Measurements from ENCODE around the gene DIP2C.
"Not testable (repeated sequence)": the region's sequence is repeated elsewhere in the genome, so short reads cannot be mapped to it uniquely, and the experiment has no call there.

DIP2C gene

GRCh38 chr10:411603-412002, 277.9 kb downstream of the DIP2C start:
- ATAC-seq (replicated peaks) (no peak), DNase-seq (no peak)
- H3K4me3 Mint-ChIP-seq = no peak overlapping the region
- peaks cover 4 to 17% of the 10 kb centered on the region in 2 donors for H3K27me3 Mint-ChIP-seq
- no peaks in the 10 kb centered on the region for H3K9me3 Mint-ChIP-seq
- H3K36me3 Mint-ChIP-seq = peaks cover 3 to 7% of the 10 kb centered on the region in 2 donors
- H3K4me1 Mint-ChIP-seq = peaks cover 0 to 2% of the 10 kb centered on the region in 2 donors
- no peak overlapping the region for H3K27ac Mint-ChIP-seq

GRCh38 chr10:409408-410040, 279.9 kb downstream of the DIP2C start:
- ATAC-seq (replicated peaks) (no peak), DNase-seq (no peak)
- H3K27ac Mint-ChIP-seq = no peak overlapping the region
- no peak overlapping the region for H3K4me3 Mint-ChIP-seq
- no peaks in the 10 kb centered on the region for H3K9me3 Mint-ChIP-seq
- H3K4me1 Mint-ChIP-seq = peaks cover 0 to 2% of the 10 kb centered on the region in 2 donors
- H3K27me3 Mint-ChIP-seq = peaks cover 9 to 28% of the 10 kb centered on the region in 2 donors
- H3K36me3 Mint-ChIP-seq = peaks cover 3 to 7% of the 10 kb centered on the region in 2 donors

GRCh38 chr10:408236-408635, 281.2 kb downstream of the DIP2C start:
- peaks cover 4 to 21% of the 10 kb centered on the region in 2 donors for H3K27me3 Mint-ChIP-seq
- no peaks in the 10 kb centered on the region for H3K9me3 Mint-ChIP-seq
- peaks cover 0 to 2% of the 10 kb centered on the region in 2 donors for H3K4me1 Mint-ChIP-seq
- no peak overlapping the region for H3K27ac Mint-ChIP-seq
- no peak overlapping the region for H3K4me3 Mint-ChIP-seq
- ATAC-seq (replicated peaks) = no peak
- peaks cover 1 to 7% of the 10 kb centered on the region in 2 donors for H3K36me3 Mint-ChIP-seq
- DNase-seq = no peak

GRCh38 chr10:406976-407375, 282.5 kb downstream of the DIP2C start:
- DNase-seq = no peak
- Mint-ChIP-seq H3K27ac (no peak overlapping the region), H3K4me3 (no peak overlapping the region), H3K4me1 (no peaks in the 10 kb centered on the region), H3K36me3 (peaks cover 1 to 7% of the 10 kb centered on the region in 2 donors), H3K9me3 (no peaks in the 10 kb centered on the region), H3K27me3 (peaks cover 4 to 21% of the 10 kb centered on the region in 2 donors)
- ATAC-seq (replicated peaks) = no peak

GRCh38 chr10:405648-406047, 283.8 kb downstream of the DIP2C start:
- no peaks in the 10 kb centered on the region for H3K9me3 Mint-ChIP-seq
- ATAC-seq (replicated peaks) = no peak
- DNase-seq = no peak
- H3K4me1 Mint-ChIP-seq = no peaks in the 10 kb centered on the region
- peaks cover 1 to 3% of the 10 kb centered on the region in 2 donors for H3K36me3 Mint-ChIP-seq
- peaks cover 4 to 16% of the 10 kb centered on the region in 2 donors for H3K27me3 Mint-ChIP-seq
- H3K27ac Mint-ChIP-seq = no peak overlapping the region
- H3K4me3 Mint-ChIP-seq = no peak overlapping the region

- no peak for ATAC-seq (replicated peaks)
- H3K4me3 Mint-ChIP-seq = no peak overlapping the region
- H3K9me3 Mint-ChIP-seq = no peaks in the 10 kb centered on the region
- peaks cover 1 to 3% of the 10 kb centered on the region in 2 donors for H3K36me3 Mint-ChIP-seq
- no peak for DNase-seq
- no peak overlapping the region for H3K27ac Mint-ChIP-seq
- H3K4me1 Mint-ChIP-seq = no peaks in the 10 kb centered on the region
- H3K27me3 Mint-ChIP-seq = peaks cover 4 to 15% of the 10 kb centered on the region in 2 donors
These were observed 284.5 kb downstream of the DIP2C start for GRCh38 chr10:404991-405390.

GRCh38 chr10:404346-404745, 285.1 kb downstream of the DIP2C start:
- H3K4me1 Mint-ChIP-seq = no peaks in the 10 kb centered on the region
- no peak for DNase-seq
- no peaks in the 10 kb centered on the region for H3K9me3 Mint-ChIP-seq
- no peak for ATAC-seq (replicated peaks)
- no peak overlapping the region for H3K4me3 Mint-ChIP-seq
- H3K27ac Mint-ChIP-seq = no peak overlapping the region
- peaks cover 4 to 15% of the 10 kb centered on the region in 2 donors for H3K27me3 Mint-ChIP-seq
- peaks cover 1 to 3% of the 10 kb centered on the region in 2 donors for H3K36me3 Mint-ChIP-seq

- ATAC-seq (replicated peaks) (no peak), DNase-seq (no peak)
- Mint-ChIP-seq H3K27me3 (no peaks in the 10 kb centered on the region), H3K27ac (no peak overlapping the region), H3K4me3 (no peak overlapping the region), H3K9me3 (no peaks in the 10 kb centered on the region), H3K36me3 (no peaks in the 10 kb centered on the region), H3K4me1 (peaks cover 0 to 2% of the 10 kb centered on the region in 2 donors)
These were observed 290.5 kb downstream of the DIP2C start for GRCh38 chr10:398954-399353.

- Mint-ChIP-seq H3K4me1 (peaks cover 0 to 2% of the 10 kb centered on the region in 2 donors), H3K27ac (no peak overlapping the region), H3K27me3 (peaks cover 0 to 8% of the 10 kb centered on the region in 2 donors), H3K36me3 (no peaks in the 10 kb centered on the region), H3K4me3 (no peak overlapping the region), H3K9me3 (no peaks in the 10 kb centered on the region)
- no peak for DNase-seq
- ATAC-seq (replicated peaks) = peak in 1 of 2 donors; percentile 56
These were observed 292.0 kb downstream of the DIP2C start for GRCh38 chr10:397321-398068.

GRCh38 chr10:396535-397220, 292.8 kb downstream of the DIP2C start:
- peaks cover 0 to 2% of the 10 kb centered on the region in 2 donors for H3K4me1 Mint-ChIP-seq
- H3K9me3 Mint-ChIP-seq = no peaks in the 10 kb centered on the region
- ATAC-seq (replicated peaks) = no peak

GRCh38 chr10:396107-396506, 293.4 kb downstream of the DIP2C start:
- Mint-ChIP-seq H3K27ac (no peak overlapping the region), H3K4me3 (no peak overlapping the region), H3K27me3 (peaks cover 0 to 8% of the 10 kb centered on the region in 2 donors), H3K4me1 (peaks cover 0 to 2% of the 10 kb centered on the region in 2 donors), H3K36me3 (no peaks in the 10 kb centered on the region), H3K9me3 (no peaks in the 10 kb centered on the region)
- no peak for ATAC-seq (replicated peaks)
- DNase-seq = no peak

More at GRCh38 chr10:396535-397220, 292.8 kb downstream of the DIP2C start:
- H3K27me3 Mint-ChIP-seq = peaks cover 0 to 8% of the 10 kb centered on the region in 2 donors
- no peak for DNase-seq
- no peak overlapping the region for H3K27ac Mint-ChIP-seq
- no peaks in the 10 kb centered on the region for H3K36me3 Mint-ChIP-seq
- H3K4me3 Mint-ChIP-seq = no peak overlapping the region

GRCh38 chr10:395665-396064, 293.8 kb downstream of the DIP2C start:
- Mint-ChIP-seq H3K36me3 (no peaks in the 10 kb centered on the region), H3K27me3 (peaks cover 0 to 8% of the 10 kb centered on the region in 2 donors), H3K4me1 (peaks cover 0 to 2% of the 10 kb centered on the region in 2 donors), H3K4me3 (no peak overlapping the region), H3K27ac (no peak overlapping the region), H3K9me3 (no peaks in the 10 kb centered on the region)
- DNase-seq = no peak
- no peak for ATAC-seq (replicated peaks)

- not testable (repeated sequence) for H3K36me3 Mint-ChIP-seq, H3K4me1 Mint-ChIP-seq
These were observed 294.9 kb downstream of the DIP2C start for GRCh38 chr10:394439-395101.

GRCh38 chr10:393787-394438, 295.6 kb downstream of the DIP2C start:
- ATAC-seq (replicated peaks) = no peak
- Mint-ChIP-seq H3K36me3 (no peaks in the 10 kb centered on the region), H3K27ac (no peak overlapping the region), H3K9me3 (no peaks in the 10 kb centered on the region), H3K27me3 (peaks cover 0 to 8% of the 10 kb centered on the region in 2 donors), H3K4me1 (peaks cover 0 to 2% of the 10 kb centered on the region in 2 donors), H3K4me3 (no peak overlapping the region)
- DNase-seq = no peak

More at GRCh38 chr10:394439-395101, 294.9 kb downstream of the DIP2C start:
- H3K9me3 Mint-ChIP-seq; H3K4me3 Mint-ChIP-seq; H3K27me3 Mint-ChIP-seq; H3K27ac Mint-ChIP-seq; DNase-seq; ATAC-seq (replicated peaks): not testable (repeated sequence)
